MM.1S (cell line): Measurements from ENCODE around the gene EFEMP2.

ENCODE experiments used
- EZH2 ChIP-seq: fragments of 300-600 bp; sonication (generic); optimal IDR thresholded peaks from 2 replicates; pipeline ENCODE3; 2017; ENCODE audit warnings: low read depth, mild to moderate bottlenecking, antibody characterized with exemption, low read length, mixed read lengths
- EZH2phosphoT487 ChIP-seq: fragments of 300-600 bp; sonication (generic); IDR thresholded peaks from 2 replicates; pipeline ENCODE4 v1.6.1; 2018; ENCODE audit warnings: antibody characterized with exemption, low read length
- TF ChIP-seq, protein P1 (sequence below): fragments of 300-600 bp; sonication (generic); IDR thresholded peaks from 2 replicates; pipeline ENCODE4 v1.5.1; 2016; ENCODE audit warnings: antibody characterized with exemption, low read length, mixed read lengths

DNA sequence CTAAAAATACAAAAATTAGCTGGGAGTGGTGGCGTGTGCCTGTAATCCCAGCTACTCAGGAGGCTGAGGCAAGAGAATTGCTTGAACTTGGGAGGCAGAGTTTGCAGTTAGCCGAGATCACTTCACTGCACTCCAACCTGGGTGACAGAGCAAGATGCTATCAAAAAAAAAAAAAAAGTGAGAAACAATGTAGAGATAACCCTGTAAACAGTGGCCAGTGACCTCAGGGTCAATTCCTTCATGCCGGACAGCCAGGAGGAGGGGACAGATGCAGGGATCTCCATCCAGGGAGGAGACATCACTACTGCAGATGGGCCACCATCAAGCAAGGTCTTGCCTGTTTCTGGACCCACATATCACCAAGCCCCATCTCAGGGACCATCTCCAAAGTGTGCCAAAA is 24.9 kb downstream of the EFEMP2 start:
- TF ChIP-seq, protein P1, sequence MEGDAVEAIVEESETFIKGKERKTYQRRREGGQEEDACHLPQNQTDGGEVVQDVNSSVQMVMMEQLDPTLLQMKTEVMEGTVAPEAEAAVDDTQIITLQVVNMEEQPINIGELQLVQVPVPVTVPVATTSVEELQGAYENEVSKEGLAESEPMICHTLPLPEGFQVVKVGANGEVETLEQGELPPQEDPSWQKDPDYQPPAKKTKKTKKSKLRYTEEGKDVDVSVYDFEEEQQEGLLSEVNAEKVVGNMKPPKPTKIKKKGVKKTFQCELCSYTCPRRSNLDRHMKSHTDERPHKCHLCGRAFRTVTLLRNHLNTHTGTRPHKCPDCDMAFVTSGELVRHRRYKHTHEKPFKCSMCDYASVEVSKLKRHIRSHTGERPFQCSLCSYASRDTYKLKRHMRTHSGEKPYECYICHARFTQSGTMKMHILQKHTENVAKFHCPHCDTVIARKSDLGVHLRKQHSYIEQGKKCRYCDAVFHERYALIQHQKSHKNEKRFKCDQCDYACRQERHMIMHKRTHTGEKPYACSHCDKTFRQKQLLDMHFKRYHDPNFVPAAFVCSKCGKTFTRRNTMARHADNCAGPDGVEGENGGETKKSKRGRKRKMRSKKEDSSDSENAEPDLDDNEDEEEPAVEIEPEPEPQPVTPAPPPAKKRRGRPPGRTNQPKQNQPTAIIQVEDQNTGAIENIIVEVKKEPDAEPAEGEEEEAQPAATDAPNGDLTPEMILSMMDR, result no peak
- TF ChIP-seq EZH2, result no peak
- TF ChIP-seq EZH2phosphoT487, result no peak
